Cortex of kidney (tissue), 1 donor: ENCODE measurements around the gene CAPZA2.
"Not testable (repeated sequence)": the region's sequence is repeated elsewhere in the genome, so short reads cannot be mapped to it uniquely, and the experiment has no call there.

Experiments
- DNase-seq: peaks from one replicate; lab custom pipeline; 2025; lab: John Stamatoyannopoulos, UW

The CAPZA2 gene

DNA sequence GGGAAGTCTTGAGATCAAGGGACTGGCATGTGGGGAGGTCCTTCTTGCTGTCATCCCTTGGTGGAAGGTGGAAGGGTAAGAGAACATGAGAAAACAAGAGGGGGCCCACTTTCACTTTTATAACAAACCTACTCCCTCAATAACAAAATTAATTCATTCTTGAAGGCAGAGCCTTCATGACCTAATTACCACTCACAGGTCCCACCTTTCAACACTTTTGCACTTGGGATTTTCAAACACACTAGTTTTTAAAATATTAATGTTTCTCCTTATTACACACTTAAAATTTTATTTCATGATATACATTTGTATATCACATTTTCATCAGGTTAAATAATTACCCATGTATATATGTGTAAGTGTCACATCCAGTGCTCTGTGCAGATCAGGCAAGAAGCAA is 93.0 kb downstream of the CAPZA2 start:
- DNase-seq: no peak

DNA sequence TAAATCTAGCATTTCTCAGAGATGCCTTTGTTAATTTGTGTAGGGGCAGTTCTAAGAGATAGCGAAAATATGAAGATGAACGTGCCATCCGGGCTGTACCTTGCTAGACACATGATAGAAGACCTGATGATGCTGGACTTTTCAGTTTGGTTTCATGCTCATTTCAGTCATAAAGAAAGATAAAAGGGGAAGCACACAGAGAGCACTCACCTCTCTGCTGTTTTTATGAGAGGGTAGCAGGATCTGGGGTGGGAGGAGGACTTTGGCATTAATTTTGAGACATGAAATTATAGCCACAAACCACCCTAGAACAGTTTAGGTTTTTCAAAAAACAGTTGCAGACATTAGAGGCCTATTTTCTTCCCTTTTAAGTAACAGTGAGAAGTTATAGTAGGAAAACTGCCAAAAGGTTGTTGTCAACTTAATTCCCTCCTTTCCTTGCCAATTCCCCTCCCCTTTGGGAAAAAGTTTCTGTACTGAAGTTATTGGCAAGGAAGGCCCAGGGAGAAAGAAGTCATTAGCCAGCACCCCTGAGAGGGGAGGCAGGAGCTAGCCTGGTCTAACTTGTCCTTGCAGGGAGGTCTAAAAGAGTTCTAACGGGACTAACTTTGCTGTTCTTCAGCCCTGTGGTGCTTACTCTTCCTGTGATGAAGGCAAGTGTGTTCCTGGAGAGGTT is 93.6 kb downstream of the CAPZA2 start:
- no peak for DNase-seq

DNA sequence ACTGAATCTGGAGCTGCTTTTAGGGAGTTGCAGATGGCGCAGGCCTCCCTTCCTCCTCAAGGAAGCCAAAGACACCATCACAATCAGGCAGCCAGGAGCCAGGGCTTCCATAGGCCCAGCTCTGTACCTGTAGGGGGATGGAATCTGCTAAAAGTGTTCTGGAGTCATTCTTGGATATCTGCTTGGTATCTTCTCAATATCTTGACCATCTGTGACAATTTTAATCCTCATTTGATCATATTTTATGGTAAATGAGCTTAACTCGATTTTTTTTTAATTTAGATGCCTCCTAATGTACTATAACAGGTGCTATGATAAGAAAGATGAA is 94.1 kb downstream of the CAPZA2 start:
- DNase-seq: no peak

DNA sequence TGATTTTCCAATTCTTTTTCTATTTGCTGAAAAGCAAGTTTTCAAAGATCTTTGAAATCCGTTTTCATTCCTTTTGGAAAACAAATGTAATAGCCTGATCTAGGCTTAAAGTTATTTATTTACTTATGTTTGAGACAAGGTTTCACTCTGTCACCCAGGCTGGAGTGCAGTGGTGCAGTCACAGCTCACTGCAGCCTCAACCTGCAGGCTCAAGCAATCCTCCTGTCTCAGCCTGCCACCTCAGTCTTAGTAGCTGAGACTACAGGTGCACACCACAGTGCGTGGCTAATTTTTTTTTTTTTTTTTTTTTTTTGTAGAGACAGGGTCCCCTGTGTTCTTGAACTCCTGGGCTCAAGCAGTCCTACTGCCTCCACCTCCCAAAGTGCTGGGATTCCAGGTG is 95.5 kb downstream of the CAPZA2 start:
- no peak for DNase-seq

DNA sequence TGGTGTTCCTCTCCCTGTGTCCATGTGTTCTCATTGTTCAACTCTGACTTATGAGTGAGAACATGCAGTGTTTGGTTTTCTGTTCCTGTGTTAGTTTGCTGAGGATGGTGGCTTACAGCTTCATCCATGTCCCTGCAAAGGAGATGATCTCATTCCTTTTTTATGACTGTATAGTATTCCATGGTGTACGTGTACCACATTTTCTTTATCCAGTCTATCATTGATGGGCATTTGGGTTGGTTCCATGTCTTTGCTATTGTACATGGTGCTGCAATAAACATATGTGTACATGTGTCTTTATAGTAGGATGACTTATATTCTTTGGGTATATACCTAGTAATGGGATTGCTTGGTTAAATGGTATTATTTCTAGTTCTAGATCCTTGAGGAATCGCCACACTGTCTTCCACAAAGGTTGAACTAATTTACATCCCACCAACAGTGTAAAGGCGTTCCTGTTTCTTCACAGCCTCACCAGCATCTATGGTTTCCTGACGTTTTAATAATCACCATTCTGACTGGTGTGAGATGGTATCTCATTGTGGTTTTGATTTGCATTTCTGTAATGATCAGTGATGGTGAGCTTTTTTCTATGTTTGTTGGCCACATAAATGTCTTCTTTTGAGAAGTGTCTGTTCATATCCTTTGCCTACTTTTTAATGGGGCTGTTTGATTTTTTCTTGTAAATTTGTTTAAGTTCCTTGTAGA is 99.7 kb downstream of the CAPZA2 start:
- not testable (repeated sequence) for DNase-seq

DNA sequence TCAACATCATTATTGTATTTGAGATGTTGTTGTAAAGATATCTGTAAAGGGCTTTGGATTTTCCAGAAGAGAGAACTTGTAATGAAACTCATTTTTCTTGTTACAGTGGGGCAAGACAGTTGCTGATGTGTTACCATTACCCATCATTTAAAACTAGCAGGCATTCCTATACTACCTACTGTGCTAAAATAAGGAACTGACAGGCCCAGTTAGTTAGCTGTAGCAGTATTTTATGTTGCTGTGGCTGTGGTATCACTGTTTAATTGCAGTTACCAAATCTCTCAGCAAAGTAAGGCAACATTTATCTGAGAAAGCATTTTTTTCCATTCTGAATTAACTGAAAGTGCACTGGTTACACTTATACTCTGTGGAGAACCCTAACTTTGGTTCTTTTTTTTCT is 100.8 kb downstream of the CAPZA2 start:
- DNase-seq: no peak

DNA sequence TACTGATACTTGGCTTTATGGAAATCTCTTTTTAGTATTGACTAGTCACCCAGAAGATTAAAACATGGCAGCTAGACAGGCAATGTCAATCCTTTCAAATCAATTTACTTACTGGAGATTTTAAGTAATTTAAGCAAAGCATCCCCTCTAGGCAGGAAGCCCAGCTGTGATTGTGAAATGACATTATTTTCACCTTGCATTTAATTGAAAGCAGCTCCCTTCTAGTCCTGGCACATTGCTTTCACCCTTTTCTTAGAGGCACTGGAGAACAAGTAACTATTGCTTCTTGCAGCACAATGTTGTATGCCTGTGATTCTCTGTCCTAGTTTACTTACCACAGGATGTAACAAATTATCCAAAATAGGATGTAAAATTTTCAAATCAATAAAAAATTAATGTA is 104.2 kb downstream of the CAPZA2 start:
- no peak for DNase-seq

DNA sequence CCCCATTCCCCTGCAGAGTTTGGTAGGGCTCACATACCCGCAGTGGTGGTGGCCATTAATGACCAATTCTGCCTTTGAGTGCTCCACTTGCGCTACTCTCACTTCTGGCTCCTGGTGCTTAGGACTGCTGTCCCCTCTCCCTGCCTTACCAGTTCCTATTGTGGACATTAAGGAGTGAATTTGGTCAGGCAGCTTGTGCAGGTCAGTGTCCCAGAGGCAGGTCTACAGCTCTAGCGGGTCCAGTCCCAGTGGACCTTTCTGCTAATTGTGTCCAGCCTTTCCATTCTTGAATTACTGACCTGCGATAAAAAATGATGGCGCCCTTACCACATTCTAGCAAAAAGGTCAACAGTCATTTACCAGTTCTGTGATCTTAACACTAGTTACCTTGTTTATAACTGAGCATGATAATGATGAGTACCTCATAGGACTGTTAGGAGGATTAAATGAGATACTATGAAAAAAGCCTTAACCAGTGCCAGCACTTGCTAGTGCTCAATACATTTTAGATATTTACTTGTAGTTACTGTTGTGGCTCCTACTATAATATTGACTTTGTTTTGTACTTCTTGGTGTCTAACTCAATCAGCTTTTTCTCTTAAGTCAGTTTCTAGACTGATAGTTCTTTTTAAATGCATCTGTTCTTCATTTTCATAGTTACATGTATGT is 105.0 kb downstream of the CAPZA2 start:
- no peak for DNase-seq

DNA sequence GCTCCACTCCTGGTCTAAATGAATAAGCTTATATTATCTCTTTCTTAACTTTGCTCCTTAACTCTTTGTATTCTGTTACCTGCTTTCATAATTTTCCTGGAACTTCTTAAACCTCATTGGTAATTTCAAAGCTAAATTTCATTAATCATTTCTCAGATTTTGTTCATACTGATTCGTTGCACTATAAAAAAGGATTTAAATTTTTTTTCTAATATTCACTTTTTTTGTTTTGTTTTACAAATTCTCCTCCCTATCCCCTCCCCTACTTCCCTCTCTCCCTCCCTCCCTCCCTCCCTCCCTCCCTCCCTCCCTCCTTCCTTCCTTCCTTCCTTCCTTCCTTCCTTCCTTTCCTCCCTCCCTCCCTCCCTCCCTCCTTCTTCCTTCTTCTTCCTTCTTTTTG is 105.6 kb downstream of the CAPZA2 start:
- no peak for DNase-seq

DNA sequence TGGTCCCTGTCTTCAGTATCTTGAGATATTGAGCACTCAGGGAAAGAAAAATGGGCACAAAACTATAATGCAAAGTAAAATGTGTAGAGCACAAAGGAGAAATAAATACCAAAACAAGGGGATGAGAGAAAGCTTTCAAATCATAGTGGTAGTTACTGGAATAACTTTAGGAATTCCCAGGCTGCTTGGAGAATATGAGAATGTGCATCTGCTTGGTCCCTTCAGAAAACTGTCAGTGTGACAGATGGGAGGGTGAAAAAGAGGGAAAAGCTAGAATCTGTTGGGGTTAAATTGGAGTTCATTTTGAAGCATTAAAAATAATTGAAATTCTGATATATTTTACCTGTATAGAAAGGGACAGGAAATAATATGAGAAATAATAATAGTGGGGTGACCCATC is 106.2 kb downstream of the CAPZA2 start:
- no peak for DNase-seq

DNA sequence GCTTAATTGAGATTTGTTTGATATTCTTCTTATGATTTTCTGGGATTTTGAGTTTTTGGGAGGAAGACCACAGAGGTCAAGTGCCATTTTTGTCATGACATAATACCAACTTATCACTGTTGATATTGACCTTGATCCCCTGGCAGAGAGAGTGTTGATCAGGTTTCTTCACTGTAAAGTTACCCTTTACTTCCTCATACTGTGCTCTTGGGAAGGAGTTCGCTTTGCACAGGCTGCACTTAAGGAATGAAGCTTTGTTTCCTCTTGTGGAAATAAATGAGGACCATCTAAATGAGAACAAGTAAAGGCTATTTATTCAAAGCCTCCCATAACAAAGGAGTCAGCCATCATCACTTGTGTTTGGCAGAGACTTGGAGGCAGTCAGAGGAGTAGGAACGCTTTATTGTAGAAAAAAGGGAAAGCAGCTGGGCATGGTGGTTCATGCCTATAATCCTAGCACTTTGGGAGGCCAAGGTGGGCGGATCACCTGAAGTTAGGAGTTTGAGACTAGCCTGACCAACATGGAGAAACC is 107.0 kb downstream of the CAPZA2 start:
- DNase-seq: no peak

DNA sequence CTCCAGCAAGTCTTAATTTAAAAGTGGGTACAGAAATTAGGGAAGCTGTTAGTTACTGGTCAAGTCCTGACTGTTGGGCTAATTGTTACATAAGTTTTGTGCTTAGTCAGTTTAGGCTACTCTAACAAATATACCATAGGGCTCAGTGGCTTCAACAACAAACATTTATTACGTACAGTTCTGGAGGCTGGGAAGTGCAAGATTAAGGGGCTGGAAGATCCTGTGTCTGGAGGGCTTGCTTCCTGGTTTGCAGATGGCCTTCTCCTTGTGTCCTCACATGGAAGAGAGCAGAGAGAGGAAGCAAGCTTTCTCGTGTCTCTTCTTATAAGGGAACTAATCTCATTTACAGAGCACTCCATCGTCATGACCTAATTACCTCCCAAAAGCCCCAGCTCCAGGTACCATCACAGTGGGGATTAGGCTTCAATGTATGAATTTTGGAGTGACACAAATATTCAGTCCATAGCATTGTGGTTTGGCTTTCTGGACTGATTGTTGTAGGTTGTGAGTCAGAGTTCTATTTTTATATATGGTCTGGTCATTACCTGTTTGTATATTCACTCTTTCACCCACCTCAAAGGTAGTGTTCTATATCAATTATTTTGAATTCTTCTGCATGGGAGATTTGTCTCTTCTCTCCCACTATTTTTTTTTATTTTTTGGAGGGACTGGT is 108.0 kb downstream of the CAPZA2 start:
- no peak for DNase-seq

DNA sequence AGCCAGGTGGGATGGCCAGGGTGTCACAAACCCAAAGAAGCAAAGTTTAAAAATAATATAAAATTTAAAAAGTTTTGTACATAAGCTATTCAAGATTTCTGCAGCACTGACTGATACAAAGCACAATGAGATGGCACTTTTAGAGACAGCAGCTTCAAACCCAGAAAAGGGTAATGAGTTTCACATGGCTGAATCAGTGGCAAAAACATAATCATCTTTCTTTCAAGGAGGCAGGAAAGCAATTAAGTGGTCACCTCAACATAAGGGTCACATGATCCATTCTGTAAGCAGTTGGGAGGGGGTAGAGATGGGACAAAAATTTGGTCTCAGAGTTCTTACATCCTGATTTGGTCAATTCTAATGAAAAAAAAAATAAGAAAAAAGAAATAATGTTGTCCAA is 108.8 kb downstream of the CAPZA2 start:
- not testable (repeated sequence) for DNase-seq
